IPS-NIHi7 (cell line): ENCODE data around the gene GDF7.
A peak's percentile ranks its signal among the peaks of the same experiment; 100 is the strongest.

Source experiments
- DNase-seq: peaks from one replicate; pipeline ENCODE4 v3.0.0; 2012; ENCODE audit warnings: mixed read lengths; ENCODE audit errors: extremely low spot score

The GDF7 gene

GRCh38 chr2:20629181-20629580, 37.8 kb upstream of the GDF7 start:
- no peak for DNase-seq

GRCh38 chr2:20629581-20630171, 37.3 kb upstream of the GDF7 start:
- no peak for DNase-seq

GRCh38 chr2:20630967-20631366, 36.0 kb upstream of the GDF7 start:
- no peak for DNase-seq

DNA sequence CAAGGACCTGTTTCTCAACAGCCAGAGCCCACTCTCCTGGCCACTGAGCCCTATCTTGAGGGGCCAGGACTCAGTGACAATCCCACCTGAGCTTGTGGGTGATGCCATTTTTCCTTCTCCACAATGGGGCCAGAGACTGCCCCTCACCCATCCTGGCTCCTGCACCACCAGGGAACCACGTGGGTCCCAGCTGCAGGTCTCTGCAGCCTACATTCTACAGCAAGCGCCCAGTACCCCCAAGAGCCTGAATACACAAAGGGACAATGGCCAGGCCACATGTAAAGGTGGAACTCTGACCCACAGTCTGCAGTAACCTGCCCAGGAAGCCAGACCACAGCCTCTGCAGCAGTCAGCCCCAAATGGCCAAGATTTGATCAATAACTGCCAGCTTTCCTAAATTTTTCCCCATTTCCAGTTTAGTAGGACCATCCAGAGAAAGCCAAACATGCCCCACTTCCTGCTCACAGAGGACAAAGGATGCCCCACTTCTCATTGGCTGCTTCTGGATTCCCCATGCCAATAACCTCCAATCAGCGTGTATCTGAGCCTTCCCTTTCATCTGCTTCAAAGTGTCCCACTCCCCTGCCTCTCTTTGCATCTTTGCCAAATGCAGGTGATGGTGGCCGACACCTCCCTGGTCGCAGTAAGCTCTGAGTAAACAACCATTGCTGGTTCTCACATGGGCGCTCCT, 35.2 kb upstream of the GDF7 start:
- DNase-seq = no peak

- no peak for DNase-seq
Observed at GRCh38 chr2:20632446-20632990, 34.4 kb upstream of the GDF7 start.

DNA sequence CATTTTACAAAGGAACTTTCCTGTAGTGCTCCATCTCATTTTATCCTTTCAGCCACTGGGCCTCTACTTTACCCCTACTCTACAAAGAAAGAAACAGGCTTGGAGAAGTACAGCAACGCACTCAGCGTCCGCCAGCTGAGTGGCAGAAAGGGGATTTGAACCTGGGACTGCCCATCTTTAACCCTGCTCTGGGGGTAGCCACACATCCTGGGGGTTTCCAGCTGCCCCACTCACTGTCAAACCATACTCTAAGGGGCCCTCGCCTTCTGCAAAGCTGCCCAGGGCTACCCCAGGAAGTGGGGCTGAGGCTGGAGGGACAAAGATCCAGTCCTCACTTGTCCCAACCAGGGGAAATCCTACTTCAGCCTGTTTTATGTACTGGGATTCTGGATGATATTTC, 33.9 kb upstream of the GDF7 start:
- no peak for DNase-seq

DNA sequence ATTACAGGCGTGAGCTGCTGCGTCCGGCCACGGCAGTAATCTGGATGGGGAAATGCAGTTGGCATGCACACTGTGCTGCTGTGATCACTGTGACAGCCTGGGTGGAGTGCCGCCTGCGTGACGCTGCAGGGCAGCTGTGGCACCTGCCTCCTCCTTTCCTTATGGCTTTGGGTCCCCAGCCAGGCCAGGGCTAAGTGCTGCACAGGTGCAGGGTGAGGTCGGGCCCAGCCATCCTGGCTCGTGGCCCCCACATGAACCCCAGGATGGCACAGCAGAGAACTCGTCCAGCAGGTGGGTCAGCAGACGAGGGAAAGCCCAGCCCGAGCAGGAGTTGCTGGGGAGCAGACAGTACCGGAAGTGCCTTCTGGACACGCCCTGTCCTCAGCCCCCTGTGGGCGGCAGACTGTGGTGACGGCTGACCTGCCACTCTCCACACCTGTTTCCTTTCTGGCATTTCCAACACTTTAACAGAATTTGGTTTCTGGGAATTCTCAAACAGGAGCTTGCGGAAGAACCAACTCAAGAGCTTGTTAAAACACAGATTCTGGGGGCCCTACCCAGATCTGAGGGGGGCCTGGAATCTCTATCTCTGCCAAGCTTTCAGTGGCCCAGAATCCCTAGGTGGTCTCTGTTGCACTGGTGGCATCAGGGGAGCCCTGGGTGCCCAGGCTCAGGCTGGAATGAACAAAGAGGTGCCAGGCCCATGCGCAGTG, 33.0 kb upstream of the GDF7 start:
- DNase-seq = peak; percentile 34

- no peak for DNase-seq
Observed at GRCh38 chr2:20634507-20635112, 32.3 kb upstream of the GDF7 start.

- DNase-seq = no peak
Observed at GRCh38 chr2:20635113-20635510, 31.8 kb upstream of the GDF7 start.

DNA sequence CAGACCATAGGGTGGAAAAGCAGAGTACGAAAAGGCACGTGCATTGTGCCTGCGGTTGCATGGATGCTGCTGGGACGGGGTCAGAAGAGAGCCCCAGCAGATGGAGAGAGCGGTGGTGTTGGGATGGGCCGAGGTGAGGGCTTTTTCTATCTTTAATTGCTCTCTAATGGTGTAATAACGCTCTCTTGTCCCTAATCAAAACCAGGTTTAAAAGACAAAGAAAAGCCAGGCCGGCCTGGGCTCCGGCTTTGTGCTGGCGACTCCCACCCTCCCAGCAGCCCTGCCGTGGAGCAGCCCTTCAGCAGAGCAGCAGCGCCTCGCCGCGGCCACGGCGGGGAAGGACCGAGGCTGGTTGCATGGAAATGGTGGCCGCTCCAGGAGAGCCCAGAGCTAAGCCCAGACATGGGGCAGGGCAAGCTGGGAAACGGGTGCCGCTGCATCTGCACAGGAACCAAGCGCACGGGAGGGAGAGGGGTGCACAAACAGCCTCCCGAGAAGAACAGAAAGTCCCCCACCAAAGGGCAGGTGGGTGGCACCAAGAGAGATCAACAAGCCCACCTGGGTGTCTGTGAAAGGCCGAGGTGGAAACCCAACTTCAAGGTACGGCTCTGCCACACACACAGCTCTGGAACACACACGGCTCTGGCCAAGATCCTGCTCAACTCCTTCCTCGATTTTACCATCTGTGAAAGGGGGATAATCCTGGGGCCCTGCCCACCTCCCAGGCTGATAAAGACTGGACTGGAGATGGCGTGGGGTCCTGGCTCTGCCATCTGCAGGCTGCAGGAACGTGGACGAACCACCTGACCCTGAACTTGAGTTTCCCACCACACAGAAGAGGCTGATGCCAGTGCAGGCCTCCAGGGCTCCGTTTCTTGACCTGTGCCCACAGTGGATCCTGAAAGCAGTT, 31.0 kb upstream of the GDF7 start:
- peak; percentile 95 for DNase-seq

DNA sequence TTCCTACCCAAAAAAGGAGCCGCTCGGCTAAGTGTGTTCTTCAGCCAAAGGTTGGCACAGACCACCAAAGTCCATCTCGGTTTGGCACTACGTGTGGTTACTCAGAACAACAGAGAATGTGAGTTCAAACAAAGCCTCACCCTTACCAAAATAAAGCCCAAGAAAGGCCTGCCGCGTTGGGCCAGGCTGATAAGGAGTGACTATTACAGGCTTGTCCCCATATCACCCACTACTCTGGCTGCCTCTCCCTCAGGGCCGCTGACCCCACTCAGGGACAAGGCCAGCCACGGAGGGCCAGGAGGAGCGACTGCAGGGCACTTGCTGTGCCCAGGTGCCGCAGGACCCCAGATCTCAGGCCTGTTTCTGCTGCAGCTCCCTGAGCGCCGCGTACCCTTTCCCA, 29.8 kb upstream of the GDF7 start:
- DNase-seq = no peak

DNA sequence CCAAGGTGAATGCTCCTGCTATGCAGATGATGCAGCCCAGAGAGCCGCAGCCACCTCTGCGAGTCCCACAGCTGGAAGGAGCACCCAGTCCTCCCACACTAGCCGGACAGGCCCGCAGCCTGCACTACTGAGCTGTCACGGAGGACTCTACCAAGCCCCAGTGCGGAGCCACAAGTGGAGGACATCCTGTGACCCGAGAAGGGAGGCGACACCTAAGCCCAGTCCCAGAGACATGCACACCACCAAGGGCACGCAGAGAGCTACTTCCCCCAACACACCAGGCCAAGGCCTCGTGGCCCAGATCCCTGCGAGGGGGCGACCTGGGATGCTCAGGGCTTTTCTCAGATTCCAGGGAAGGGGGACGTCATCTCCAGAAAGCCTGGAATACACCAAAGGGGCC, 28.9 kb upstream of the GDF7 start:
- no peak for DNase-seq

DNA sequence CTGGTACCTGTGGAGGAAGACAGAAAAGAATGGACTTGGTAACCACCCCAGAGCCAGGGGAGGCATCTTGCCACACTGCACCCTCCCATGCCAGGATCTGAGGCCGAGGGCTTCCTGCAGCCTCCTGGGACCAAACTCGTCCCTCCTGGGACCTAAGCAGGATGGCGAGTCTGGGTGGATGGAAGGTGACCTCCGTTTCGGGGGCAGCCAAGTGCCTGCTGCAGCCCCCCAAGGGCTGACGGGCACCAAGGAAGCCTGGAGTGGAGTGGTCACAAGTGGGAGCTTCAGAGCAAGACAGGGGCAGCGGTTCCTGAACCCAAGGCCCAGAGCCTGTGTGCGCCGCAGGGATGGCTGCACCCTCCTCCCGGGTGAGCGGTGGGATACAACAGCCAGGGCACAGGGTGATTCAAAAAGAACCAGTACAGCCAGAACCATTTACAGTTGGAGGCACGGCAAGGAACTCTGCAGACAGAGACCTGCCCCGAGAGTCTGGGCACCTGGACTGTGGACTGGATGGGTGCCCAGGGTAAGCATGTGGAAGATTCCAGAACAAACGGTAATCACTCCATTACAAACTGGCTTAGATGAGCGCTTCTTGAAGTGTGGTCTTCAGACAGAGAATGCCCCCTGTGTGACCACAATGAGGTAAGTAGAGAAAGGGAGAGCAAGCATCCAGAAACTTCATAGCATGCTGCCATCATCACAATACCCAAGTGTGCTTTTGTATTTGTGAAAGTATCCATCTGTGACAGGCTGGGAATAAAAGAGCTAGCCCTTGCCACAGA, 28.1 kb upstream of the GDF7 start:
- no peak for DNase-seq

GRCh38 chr2:20640411-20641122, 26.4 kb upstream of the GDF7 start:
- no peak for DNase-seq

DNA sequence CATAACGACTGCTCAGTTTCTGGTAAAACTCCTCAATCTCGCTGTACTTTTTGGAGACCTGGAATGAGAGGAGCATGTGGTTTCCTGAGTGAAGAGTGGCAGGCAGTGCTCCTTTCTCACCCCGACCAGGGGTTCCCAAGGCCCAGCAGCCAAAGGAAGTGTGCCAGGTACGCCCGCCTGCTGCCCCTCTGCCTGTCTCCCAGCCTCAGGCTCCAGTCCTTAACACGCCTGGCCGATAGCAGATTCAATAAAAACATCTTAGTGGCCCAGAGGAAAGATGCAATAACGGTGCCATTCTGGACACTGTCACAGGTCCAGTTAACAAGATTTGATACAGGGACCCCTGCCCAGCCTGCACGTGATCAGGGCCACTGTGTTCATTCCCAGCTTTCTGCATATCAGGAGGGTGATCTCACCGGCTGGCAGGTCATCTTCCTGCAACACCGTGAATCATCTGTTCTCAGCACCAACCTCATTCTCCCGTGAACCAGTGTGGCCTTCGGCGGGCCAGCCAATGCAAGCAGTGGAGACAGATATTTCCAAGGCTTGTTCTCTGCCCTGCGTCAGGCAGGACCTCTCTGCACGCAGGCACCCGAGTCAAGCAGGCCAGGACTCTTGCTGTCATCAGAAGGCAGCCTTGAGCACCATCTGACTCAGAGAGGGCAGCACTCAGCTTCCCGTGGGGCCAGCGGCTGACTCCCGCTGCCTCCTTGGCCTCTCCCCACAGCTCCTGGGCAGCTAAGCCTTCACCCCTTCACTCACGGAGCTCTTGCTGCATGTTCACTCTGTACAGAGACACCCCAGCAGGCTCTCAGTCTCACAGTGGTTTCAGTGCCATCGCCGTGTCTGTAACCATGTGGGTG, 25.6 kb upstream of the GDF7 start:
- no peak for DNase-seq

DNA sequence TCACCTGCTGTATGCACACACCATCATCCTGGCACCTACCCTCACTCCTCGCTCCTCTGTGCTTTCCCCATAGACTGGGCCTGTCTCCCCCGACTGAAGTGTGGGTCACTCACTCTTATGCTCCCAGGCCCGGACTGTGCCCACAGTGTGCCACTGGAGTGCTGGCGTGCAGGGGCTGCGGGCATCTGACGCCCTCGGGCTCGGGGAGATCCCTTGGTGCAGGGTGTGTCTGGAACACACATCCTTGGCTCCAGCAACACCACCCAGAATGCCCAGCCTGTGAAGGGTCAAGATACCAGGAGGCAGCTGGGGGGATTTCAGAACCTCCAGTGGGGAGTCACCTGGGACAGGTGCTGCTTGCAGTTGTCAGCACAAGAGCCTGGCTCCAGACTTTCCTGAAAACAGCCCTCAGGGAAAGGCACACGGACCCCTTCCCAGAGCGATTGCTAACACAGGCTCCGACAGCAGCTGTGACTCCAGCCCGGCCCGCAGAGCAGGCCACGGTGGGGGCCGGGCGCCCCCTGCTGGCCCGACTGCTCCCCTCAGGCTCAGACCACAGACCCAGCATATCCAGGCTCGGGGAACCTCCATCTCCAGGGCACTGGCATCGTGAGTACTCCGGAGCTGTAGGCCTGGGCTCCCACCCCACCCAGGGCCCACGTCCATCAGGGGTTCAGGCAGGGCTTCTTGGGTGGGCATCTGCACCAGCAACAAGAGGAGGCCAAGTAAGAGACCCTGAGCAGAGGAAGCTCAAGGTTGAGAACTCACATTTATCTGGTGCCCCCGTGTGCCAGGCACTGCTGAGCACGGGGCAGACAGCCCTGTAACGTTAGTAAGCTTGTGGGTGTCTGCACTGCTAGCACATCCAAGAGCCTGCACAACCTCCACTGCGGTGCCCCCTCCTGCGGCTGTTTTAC, 24.6 kb upstream of the GDF7 start:
- DNase-seq = peak; percentile 92

DNA sequence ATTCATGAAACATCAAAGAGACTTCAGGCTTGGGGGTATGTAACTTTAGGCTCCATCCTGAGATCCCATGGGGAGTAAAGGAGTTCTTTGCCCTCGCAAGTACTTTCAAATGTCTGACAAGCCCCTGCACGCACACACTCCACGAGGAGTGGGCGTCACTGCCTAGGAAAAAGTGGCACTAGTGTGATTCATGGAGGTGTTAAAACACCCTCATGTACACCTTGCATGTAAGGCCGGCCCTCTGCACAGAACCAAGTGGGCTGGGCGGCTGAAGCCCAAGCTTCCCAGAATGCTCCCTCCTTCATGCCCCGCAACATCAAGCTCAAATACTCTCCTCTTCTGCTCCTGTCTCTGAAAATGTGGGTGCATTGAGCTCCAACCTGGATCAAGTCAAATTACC, 23.9 kb upstream of the GDF7 start:
- DNase-seq = no peak

GRCh38 chr2:20643826-20644225, 23.1 kb upstream of the GDF7 start:
- DNase-seq = no peak
